ENCODE measurements around the gene CRABP1.

Gene CRABP1

DNA sequence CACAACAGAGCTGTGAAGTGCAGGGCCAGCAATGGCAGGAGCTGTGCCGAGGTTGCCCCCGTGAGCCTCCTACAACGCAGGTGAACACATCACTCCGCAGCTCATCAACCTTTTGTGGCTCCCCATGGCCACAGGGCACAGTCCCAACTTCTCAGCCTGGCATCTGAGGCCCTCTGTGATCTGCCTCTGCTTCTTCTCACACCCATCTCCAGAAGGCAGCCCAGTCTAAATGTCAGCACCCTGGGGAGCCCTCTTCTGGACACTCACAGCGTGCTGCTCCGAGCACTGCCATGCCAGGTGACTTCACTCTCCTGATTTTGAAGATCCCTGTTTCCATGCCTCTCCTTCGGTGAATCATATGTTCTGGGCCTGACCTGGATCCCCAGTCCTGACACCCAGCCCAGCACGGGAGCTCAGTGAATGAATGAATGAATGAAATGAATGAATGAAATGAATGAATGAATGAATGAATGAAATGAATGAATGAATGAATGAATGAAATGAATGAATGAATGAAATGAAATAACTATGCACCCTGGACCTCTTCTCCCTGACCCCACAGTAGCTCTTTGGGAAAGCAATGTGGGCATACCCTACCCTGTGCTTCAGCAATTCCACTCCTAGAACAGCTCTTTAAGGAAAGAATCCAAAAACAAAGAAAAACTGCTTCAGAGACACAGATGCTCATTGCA is 22.9 kb upstream of the CRABP1 start:
- DNase-seq: no peak

DNA sequence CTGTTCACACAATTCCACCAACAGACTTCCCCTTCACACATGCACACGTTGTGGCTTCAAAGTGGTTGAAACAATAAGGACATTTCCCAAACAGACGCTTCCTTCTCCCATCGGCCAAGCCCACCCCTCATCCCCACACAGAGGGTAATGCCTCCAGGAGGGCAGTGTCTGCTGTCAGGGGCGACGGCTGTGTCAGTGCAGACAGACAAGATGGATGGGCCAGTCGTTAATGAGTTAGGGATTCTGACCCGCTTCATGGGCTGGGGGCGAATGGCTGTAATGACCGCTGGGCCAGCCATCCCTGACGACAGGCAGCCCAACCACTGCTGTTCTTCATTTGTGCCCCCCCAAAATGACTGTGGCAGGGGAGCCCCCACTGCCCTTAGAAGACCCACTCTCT is 20.6 kb upstream of the CRABP1 start:
- DNase-seq: no peak

DNA sequence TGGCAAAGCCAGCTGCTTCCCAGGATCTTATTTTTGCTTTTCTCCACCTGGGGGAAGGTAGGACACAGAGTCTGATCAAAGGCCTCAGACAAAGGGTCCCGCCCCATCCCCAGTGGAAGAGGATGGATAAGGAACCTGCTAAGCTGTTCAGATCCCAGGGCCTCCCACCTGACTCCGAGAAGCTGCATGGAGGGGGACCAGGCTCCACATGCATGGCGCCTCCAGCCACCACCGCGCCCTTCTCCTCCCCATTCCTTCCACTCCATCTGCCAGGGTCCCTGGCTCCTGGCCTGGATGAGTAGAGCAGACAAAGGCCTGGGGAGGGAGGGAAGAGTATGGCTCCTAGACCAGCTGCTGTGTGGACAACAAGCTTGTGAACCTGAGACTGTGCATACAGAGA is 20.0 kb upstream of the CRABP1 start:
- DNase-seq: no peak

DNA sequence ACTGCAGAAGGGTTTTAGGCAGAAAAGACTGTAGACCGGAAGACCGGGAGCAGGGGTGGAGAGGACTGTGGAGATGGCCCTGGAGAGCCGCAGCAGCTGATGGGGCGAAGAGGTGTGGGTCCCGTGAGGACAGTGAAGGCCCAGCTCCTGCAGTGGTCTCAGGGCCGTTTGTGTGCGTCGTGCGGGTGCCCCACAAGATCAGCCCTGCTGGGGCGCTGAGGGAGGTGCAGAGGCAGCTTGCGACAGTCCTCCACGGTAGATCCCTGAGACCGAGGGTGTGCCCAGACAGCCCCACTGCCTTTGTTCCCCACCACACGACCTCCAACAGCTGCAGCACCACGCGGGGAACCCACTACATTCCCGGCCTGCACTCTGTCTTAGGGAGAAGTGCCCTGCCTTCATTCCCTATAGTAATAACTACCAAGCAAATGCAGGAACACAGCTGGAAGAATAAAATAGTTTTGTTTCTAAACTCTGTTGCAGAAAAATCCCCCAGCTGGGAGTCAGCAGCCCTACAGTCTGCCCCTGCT is 19.0 kb upstream of the CRABP1 start:
- no peak for DNase-seq

DNA sequence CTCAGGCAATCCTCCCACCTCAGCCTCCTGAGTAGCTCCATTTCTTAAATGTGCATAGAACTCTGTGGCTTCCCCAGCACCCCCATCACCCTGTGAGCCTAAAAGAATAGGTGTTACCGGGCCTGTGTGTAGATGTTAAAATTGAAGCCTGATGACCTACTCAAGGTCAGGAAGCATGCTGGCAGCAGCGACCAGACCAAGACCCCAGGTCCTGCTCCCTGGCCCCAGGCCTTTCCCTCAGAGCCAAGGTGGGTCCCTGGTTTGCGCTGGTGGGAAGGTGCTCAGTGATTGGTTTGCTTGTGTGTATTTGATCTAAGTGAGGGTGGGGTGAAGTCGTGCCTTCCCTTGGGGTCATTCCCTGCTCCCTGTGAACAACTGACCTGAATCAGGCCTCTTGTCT is 18.4 kb upstream of the CRABP1 start:
- DNase-seq: no peak

DNA sequence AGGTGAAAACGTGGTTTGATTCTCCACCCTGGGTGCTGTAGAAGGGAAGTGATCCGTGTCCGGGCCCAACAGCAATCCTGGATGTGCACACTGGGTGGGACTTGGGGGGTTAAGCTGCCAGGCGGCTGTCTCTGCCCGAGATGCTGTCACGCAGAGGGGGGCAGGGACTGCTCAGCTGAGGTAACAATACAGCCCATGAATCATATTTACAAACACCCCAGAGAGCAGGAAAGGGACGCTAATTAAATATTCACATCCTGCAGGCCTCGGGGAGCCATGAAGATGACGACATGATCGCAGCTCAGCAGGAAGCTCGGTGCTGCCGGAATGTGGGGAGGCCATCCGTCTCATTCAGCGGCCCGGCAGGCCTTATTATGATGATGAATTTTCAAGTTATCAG is 17.9 kb upstream of the CRABP1 start:
- no peak for DNase-seq

DNA sequence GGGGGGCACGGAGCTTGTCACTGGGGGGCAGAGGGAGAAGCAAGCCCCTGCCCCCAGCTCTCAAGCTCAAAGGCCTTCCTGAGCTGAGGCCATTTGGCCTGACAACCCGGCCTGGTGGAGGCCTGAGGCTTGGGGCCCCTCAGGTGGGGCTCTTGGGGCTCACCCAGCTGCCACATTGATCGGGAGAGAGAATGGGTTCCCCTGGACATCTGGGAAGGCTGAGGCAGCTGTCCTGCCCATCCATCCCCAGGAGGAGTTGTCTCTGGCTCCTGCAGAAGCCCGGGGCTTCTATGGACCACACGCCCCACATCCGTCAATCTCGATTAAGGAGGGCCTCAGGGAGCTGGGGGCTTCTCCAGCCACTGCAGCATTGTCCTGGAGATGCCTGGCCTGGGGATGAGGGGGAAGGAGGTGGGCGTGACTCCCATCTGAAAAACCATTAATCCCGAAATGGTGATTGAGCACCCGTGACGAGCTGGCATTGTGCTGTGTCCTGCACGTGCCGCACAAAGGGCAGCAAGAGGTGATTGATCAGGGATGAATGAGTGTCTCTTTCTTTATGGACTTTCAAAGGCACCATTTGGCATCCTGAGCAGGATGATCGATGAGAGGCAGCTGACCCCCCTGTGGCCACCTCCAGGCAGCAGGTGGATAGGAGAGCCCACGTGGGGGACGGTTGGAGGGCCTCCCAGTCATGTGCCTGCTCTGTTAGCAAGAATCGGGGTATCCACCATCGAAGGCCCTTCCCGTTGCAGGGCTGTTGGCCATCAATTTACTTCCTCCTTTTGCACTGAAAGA is 17.2 kb upstream of the CRABP1 start:
- no peak for DNase-seq

DNA sequence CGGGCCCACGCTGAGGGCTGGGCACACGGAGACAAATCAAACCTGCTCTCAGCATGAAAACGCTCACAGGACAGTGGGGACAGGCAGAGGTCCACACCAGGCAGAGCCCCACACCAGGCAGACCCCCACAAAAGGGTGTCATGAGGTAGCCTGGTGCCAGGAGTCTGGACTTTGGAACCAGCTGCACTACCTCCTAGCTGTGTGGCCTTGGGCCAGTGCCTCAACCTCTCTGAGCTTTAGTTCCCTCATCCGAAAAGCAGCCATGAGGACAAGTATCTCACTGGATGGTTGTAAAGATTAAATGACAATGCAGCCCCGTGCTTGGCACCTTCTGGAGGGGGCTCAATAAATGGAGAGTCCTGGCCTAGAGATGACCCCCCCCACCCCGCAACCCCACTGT is 16.5 kb upstream of the CRABP1 start:
- DNase-seq: no peak

DNA sequence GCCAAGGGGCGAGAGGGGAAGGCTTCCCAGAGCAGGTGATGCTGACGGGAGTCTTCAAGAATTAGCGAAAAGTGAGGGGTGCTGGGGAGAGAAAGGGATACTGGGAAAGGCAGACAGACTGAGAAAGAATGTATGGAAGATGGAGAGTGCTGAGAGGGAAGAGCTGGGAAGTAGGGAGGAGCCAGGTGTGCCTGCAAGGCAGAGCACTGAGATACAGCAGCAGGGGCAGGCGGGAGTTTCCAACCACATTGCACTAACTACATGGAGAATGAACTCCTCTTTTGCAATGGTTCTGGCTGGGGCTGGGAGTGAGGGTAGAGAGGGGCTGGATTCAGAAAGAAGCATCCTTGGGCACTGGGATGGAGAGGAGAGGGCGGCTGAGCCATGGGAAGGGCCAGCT is 16.0 kb upstream of the CRABP1 start:
- DNase-seq: no peak

DNA sequence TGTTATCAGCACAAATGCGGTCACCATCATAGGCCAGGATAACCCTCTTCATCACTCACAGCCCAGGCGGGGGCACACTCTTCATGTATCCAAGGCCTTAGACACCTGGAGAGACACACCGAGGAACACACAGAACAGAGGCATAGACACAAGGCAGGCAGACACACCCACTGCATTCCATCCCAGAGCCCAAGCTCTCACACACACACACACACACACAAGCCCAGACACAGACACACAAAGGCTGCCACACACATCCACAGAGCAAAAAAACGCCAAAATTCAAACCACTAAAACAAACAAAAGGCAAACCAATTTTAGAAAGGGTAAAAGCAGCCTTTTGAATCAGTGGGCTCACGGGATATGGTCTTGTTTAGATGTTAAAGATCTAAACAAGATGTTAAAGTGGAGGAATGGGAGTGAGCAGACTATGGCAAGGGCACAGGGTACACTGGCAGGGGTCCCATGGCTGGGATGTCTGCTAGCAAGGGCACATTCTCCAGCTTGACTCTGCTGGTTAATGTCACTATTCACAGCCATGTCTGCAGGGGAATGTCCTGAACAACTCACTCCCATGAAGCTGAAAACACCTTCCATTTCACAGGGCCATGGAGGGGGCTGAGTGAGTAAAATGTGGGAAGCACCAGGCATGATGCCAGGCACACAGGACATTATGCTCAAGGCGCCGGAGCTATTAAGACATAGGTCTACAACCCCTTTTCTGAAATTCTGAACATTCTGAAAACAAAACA is 14.9 kb upstream of the CRABP1 start:
- DNase-seq: no peak

DNA sequence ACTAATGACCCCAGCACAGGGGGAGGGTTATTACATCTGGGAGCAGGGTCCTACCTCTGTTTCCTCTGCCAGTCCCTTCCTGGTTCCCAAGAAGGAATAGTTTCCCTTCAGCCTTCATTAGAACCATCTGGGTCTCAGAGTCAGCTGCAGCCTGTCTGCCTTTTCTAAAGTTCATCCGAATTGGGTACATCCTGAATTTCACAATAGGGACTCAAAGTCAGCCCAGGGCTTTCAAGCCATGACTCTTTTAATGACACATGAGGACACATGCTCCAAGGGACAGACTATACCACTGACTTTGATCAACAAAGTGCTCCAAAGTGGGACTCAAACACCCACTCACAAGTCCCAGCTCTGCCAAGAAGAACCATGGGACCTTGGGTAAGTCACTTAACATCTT is 12.7 kb upstream of the CRABP1 start:
- no peak for DNase-seq

DNA sequence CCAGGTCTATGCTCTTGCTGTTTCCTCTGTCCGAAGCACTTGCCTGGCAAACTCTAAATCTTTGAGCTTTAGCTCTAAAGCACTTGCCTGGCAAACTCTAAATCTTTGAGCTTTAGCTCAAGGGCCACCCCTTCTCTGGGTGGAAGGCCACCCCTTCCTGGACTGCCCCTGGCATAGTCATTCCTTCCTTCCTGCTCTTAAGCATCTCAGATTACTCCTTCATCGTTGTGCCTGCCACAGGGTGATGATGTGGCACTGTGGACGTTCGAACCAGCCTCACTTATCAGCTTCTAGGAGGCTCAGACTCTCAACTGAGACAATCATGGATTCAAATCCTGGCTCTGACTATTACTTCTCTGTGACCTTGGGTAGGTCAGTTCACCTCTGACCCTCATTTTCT is 10.5 kb upstream of the CRABP1 start:
- no peak for DNase-seq

DNA sequence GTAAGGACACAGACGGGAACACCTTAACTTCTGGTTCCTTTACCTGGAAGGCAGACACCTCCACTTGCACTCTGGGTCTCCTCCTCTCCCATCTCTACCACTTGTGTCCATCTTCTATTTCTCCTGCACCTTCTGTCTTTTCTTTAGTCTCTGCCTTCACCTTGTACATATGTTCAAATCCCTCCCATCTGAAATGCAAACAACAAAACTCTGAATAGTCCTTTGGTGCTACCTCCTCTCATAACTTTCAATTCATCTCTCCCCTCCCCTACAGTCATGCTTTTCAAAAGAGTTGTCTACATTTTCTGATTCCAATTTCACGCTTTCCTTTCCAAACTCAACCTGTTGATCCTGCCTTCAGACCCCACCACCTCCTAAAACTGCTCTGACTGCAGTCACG is 5.3 kb upstream of the CRABP1 start:
- DNase-seq: no peak

DNA sequence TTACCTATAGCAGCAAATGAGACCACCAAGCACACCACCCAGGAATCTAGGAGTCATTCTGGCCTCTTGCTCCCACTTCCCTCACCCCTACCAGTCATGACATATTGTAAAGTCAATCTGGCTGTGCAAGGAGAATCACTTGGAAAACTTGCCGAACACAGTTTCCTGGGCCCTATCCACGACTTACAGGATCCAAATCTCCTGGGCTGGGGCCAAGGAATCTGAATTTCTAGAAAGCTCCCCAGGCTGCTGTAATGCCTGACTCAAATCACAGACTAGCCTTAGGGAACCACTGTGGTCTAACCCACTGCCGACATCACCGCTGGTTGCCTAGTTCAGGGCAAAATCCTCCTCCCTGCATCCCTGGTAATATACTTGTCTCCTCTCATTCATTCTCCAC is 4.2 kb upstream of the CRABP1 start:
- DNase-seq: no peak

DNA sequence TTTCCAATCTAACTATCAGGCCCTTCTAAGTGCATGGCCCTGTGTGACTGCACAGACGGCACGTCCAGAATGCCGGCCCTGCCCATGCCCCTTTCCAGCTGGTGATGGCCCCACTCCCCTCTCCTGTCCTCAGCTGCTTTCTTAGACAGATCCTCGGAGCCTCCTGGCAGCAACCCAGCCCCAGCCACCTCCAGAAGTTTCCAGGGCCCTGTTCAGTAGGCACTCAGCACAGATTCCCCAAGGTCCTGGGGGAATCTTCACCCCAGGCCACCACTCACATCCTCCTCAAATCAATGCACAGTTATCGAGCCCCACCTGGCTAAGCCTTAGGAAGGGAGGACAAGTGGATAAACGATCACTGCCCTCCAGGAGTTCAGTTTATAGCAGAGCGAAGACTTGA is 1.4 kb upstream of the CRABP1 start:
- no peak for DNase-seq

DNA sequence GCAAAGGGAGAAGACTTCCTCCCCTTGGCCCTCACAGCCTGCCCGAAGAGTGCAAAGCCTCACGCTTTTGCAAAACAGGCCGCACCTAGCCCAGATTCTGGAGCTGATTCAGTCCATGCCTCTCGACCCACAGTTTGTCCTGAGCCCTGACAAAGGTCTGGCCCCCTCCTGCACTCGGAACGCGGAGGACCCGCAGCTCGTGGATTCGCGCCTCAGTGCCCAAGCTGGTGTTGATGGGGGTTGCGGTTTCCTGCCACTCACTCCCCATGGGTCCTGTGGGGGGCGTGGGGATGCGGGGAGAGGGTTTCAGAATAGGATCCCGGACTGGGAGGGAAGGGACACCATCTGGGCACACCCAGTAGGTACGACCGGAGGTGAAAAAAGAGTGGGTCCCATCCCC is 594 bp upstream of the CRABP1 start:
- DNase-seq: no peak

DNA sequence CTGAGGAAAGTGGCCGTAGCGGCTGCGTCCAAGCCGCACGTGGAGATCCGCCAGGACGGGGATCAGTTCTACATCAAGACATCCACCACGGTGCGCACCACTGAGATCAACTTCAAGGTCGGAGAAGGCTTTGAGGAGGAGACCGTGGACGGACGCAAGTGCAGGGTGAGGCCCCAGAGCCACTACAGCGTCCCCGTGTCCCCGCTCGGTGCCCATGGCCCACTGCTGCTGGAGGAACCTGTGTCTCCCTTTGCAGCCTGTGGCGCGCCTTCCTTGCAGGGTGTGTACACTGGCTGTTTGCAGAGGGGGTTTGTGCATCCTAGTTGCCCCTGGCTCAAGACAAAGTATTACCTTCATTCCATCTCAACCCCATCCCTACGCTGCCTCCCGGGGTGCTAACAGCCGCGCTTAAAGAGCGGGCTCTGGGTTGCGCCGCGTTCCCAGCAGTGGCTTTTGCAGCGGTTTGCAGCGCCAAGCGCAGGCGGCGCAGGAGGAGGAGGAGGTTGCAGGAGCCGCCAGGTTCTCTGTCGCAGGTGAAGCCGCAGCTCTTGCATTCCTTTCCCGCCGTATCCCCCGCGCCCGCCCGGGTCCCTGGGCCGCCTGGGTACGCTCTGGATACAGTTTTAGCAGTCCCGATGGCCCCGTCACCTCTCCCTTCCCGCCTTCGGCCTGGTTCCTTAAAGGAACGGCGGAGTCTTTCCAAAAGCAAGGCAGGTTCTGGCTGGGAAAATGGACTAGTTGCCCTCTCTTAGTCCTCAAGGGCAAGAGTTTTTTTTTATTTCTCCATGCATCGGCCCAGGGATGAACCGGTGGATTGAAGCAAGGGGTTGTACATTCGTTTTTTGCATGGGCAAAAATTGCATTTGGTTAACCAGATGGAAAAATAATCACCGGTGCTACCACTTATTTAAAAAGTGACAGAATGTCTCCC is 1.2 kb downstream of the CRABP1 start:
- DNase-seq: no peak

DNA sequence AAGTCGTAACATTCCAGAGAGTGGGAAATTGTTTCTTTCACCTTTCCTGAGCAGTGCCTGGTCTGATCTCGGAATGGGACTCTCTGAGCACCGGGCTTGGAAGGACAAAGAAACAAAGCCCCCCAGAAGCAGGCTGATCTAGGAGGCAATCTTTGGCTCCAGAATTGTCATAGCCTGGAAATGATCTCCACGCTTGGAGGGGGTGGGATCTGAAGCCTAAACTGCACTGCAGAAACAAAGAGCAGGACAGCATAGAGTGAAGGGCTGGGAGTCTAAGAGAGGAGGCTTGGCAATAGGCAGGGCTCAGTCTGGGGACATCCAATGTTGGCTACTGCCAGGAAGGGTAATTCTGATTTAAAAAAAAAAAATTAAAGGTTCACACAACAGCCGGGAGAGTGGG is 1.9 kb downstream of the CRABP1 start:
- no peak for DNase-seq

DNA sequence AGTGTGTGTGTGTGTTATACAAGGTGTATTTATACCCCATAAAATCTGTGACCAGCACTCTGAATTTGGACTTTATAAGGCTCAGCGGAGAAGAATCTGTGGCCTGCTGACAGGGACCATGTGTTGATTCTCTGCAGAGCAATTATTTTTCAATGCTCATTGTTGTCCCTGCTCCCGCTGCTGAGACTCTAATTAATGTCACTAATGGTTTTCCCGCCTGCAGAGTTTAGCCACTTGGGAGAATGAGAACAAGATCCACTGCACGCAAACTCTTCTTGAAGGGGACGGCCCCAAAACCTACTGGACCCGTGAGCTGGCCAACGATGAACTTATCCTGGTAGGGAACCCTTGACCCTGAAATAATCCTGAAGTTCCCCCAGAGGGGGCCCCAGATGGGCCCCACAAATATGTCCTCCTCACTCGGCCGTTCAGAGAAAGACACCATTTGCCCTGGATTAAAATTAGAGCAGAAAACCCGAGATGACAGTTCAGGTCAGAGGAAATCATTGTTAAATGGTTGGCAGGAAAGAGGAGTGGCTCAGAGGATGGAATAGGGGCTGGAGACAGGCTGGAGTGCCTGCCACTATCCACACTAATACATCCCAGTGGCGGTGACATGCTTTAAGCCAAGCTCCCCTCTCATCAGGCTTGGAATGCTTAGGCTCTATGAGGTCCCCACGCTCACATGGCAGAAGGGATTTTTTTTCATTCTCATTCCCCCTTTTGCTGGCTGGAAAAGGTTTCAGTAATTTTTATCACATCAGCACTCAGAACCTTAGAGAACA is 3.3 kb downstream of the CRABP1 start:
- no peak for DNase-seq

DNA sequence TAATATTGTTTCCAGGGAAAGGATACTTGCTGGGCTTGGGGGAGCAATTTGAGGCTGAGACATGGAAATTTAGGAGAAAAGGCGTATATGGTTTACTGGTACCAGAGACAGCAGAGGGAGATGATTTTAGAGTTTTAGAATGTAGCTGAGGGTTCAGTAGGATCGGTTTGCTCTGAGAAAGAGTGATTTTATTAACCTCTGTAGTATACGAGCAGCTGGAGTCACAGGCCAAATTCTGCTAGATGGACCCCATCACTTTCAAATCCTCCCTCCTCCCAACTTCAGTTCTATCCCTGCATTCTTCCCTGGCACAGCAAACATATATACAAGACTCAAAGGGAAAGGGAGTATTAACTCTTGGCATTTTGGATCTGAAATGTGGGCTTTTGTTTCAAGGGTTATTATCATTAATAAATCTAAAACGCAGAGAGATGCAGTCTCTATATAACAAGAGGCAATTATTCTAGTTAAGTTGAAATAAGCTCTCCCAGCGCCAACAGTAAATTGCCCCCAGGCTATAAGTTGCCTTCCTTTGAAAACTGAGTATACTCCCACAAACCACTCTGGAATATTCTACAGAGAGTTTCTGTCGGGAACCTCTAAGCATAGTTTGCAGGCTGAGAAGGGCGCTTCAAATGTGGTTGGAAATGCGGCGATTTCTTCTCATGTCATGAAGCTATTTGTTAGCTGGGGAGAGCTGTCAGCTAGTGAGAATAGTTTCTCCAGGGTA is 5.4 kb downstream of the CRABP1 start:
- DNase-seq: no peak

All from CD4-positive, alpha-beta T cell treated with Interleukin-1 beta for 1 hour (primary cell).